CD4-positive, alpha-beta T cell (primary cell): ENCODE data around the gene CFAP57. TPM values are rescaled to one million over a fixed set of nuclear protein-coding genes. Genes with fewer than 3 reads are reported as not detected.

Experiments used
- ATAC-seq: fragments of 200-7000 bp; cut with Tn5 transposase; one replicate; pipeline ENCODE4 v1.10.0; 2022; ENCODE audit warnings: mild to moderate bottlenecking; ENCODE audit not compliant: poor library complexity
- CTCF ChIA-PET: fragments of 350-600 bp; sonication (Branson Sonifier 250); formaldehyde crosslinking; loops from one replicate; lab custom pipeline; 2021; ENCODE audit warnings: antibody characterized with exemption, inconsistent platforms; lab: Charles Lee
- POLR2A ChIA-PET: fragments of 350-600 bp; sonication (Branson Sonifier 250); formaldehyde crosslinking; loops from one replicate; lab custom pipeline; 2021; ENCODE audit warnings: antibody characterized with exemption, inconsistent platforms; lab: Charles Lee
- DNase-seq, 14 experiments: peaks; one replicate each; pipeline ENCODE4 v3.0.0-alpha.2; 2013 to 2020; ENCODE audit warnings: mixed read lengths in 2 of 14
- H3K27ac ChIP-seq, 2 donors: one replicate each; pipeline versions ENCODE4 v1.5.1 to v1.7.0; 2013; ENCODE audit warnings: low read length in 2 of 2, low read depth in 1 of 2, mild to moderate bottlenecking in 1 of 2
- H3K27me3 ChIP-seq, 2 experiments: 1 replicate in 1 of 2; 2 replicates in 1 of 2; pipeline versions ENCODE4 v1.6.1 to v1.7.0; 2013; ENCODE audit warnings: low read length in 2 of 2, control low read depth in 1 of 2, mild to moderate bottlenecking in 1 of 2, moderate library complexity in 1 of 2; ENCODE audit not compliant: insufficient read depth in 2 of 2, control insufficient read depth in 1 of 2
- H3K36me3 ChIP-seq: one replicate; pipeline ENCODE4 v1.6.1; 2013; ENCODE audit warnings: low read length, control low read depth; ENCODE audit not compliant: insufficient read depth
- H3K4me1 ChIP-seq: one replicate; pipeline ENCODE4 v1.6.1; 2013; ENCODE audit warnings: low read length, control low read depth; ENCODE audit not compliant: insufficient read depth
- H3K4me3 ChIP-seq: one replicate; pipeline ENCODE4 v1.5.1; 2013; ENCODE audit warnings: mild to moderate bottlenecking, low read length, moderate library complexity
- H3K9me3 ChIP-seq, 2 experiments: 1 replicate in 1 of 2; 2 replicates in 1 of 2; pipeline versions ENCODE4 v1.6.1 to v1.7.0; 2013; ENCODE audit warnings: low read length in 2 of 2, mild to moderate bottlenecking in 2 of 2, control low read depth in 1 of 2, moderate library complexity in 1 of 2; ENCODE audit not compliant: control insufficient read depth in 1 of 2, insufficient read depth in 1 of 2
- H3K27ac Mint-ChIP-seq: one replicate; pipeline ENCODE4 v1.8.0; 2020; ENCODE audit warnings: mixed read lengths
- H3K27me3 Mint-ChIP-seq: one replicate; pipeline ENCODE4 v1.8.0; 2021; ENCODE audit warnings: mixed read lengths
- H3K36me3 Mint-ChIP-seq: one replicate; pipeline ENCODE4 v1.8.0; 2021; ENCODE audit warnings: low read depth, mixed read lengths
- H3K4me1 Mint-ChIP-seq: one replicate; pipeline ENCODE4 v1.8.0; 2021; ENCODE audit warnings: low read depth, mixed read lengths
- H3K4me3 Mint-ChIP-seq: one replicate; pipeline ENCODE4 v1.8.0; 2020; ENCODE audit warnings: mild to moderate bottlenecking, mixed read lengths
- H3K9me3 Mint-ChIP-seq: one replicate; pipeline ENCODE4 v1.8.0; 2020; ENCODE audit warnings: mixed read lengths
- CTCF ChIP-seq: fragments of 200-600 bp; IDR thresholded peaks from one replicate; pipeline ENCODE4 v1.8.0; 2022; ENCODE audit warnings: antibody characterized with exemption, mild to moderate bottlenecking
- intact Hi-C, 2 experiments: fragments of 100-400 bp; cut with DNase I in 1 of 2; cut with micrococcal nuclease in 1 of 2; formaldehyde crosslinking; loops; one replicate each; pipeline versions ENCODE4 v1.15.1 to v1.9.0; 2023 to 2025; cut with DNase I, micrococcal nuclease
- total RNA-seq, 174 experiments: library from RNA in 2 of 174; stranded (reverse) in 2 of 174; gene quantifications; one replicate each; pipeline ENCODE4 v1.2.3 and lab custom pipeline; 2021 to 2026

Gene CFAP57
- total RNA-seq, 2 experiments from 2014 or later: not detected

GRCh38 chr1:43285269-43285990 is 113.3 kb downstream of the CFAP57 start, which contains the start of gene C1orf210:
TSS of gene C1orf210 (minus strand) at chr1:43285581. CDS start at chr1:43283270, 2,311 bp downstream.
- H3K36me3 ChIP-seq: no peaks in the 10 kb centered on the region
- no peak for ATAC-seq
- Mint-ChIP-seq H3K27ac (no peak within 1 kb of the TSS), H3K27me3 (peaks cover 4% of the 10 kb centered on the region), H3K4me3 (no peak within 1 kb of the TSS), H3K36me3 (no peaks in the 10 kb centered on the region), H3K9me3 (no peaks in the 10 kb centered on the region), H3K4me1 (no peaks in the 10 kb centered on the region)
- no peaks in the 10 kb centered on the region for H3K27me3 ChIP-seq
- POLR2A ChIA-PET: no interaction called here
- peak in 1 of 14 experiments; percentile 22 for DNase-seq
- CTCF ChIA-PET: no interaction called here
- no peak within 1 kb of the TSS for H3K27ac ChIP-seq
- intact Hi-C loops: no loop called here
- H3K9me3 ChIP-seq: no peaks in the 10 kb centered on the region
- H3K4me1 ChIP-seq: no peaks in the 10 kb centered on the region
- TF ChIP-seq CTCF: no peak
- no peak within 1 kb of the TSS for H3K4me3 ChIP-seq

- Histone ChIP-seq H3K36me3 (no peaks in the 10 kb centered on the region), H3K4me3 (no peak overlapping the region), H3K27ac (no peak overlapping the region), H3K4me1 (no peaks in the 10 kb centered on the region), H3K9me3 (no peaks in the 10 kb centered on the region), H3K27me3 (no peaks in the 10 kb centered on the region)
- DNase-seq (no peak), ATAC-seq (no peak)
- Mint-ChIP-seq H3K36me3 (no peaks in the 10 kb centered on the region), H3K4me1 (no peaks in the 10 kb centered on the region), H3K27me3 (peaks cover 4% of the 10 kb centered on the region), H3K9me3 (no peaks in the 10 kb centered on the region), H3K27ac (no peak overlapping the region), H3K4me3 (no peak overlapping the region)
- CTCF ChIA-PET: no interaction called here
- intact Hi-C loops: no loop called here
- POLR2A ChIA-PET: no interaction called here
- no peak for TF ChIP-seq CTCF
Observed at GRCh38 chr1:43286115-43286514, 114.0 kb downstream of the CFAP57 start.

- Mint-ChIP-seq H3K9me3 (no peaks in the 10 kb centered on the region), H3K4me3 (no peak overlapping the region), H3K27ac (no peak overlapping the region), H3K36me3 (no peaks in the 10 kb centered on the region), H3K4me1 (no peaks in the 10 kb centered on the region), H3K27me3 (peaks cover 4% of the 10 kb centered on the region)
- Histone ChIP-seq H3K27ac (no peak overlapping the region), H3K4me1 (no peaks in the 10 kb centered on the region), H3K9me3 (no peaks in the 10 kb centered on the region), H3K27me3 (no peaks in the 10 kb centered on the region), H3K4me3 (no peak overlapping the region), H3K36me3 (no peaks in the 10 kb centered on the region)
- no peak for ATAC-seq
- ChIA-PET CTCF (no interaction called here), POLR2A (no interaction called here)
- intact Hi-C loops: no loop called here
- DNase-seq: no peak
- TF ChIP-seq CTCF: no peak
Observed at GRCh38 chr1:43286533-43286932, 114.4 kb downstream of the CFAP57 start.
